Lung microvascular endothelial cell (primary cell): ENCODE results near the gene HNRNPL. TPM values are rescaled to one million over a fixed set of nuclear protein-coding genes. Genes with fewer than 3 reads are reported as not detected.
"Not testable (repeated sequence)": the region's sequence is repeated elsewhere in the genome, so short reads cannot be mapped to it uniquely, and the experiment has no call there.

Source experiments
- DNase-seq, 2 donors: peaks; one replicate each; pipeline versions ENCODE4 v3.0.0 to v3.0.0-alpha.2; 2010; ENCODE audit warnings: low read depth in 2 of 2
- total RNA-seq: library from RNA; depleted of rRNA; stranded (reverse); fragments of >200 nt; gene quantifications from 2 replicates; pipeline ENCODE4 v1.2.1, GENCODE V29; 2014

HNRNPL gene
- total RNA-seq, 1 donor from 2014 or later, result 204 TPM

DNA sequence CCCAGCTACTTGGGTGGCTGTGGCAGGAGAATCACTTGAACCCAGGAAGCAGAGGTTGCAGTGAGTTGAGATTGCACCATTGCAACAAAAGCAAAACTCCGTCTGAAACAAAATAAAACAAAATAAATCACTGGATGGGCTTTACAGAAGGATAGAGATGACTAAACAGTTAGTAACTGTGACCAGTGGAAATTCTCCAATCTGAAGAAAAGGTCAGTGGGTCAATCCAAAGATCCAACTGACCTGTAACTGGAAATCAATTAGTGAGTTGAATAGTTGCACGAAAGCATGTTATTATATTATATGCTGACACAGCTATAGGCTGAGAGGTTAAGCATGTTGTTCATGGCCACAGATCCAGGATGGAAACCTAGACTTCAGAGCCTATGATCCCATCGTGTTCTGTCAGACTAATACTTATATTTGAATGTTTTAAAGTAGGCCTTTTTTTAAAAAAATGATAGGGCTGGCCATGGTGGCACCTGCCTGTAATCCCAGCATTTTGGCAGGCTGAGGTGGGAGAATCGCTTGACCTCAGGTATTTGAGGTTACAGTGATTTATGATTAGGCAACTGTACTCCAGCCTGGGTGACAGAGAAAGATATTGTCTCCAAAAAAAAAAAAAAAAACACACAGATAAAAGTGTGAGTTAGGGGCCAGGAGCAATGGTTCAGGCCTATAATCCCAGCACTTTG lies 19.6 kb downstream of the HNRNPL start:
- peak in 1 of 2 donors; percentile 14 for DNase-seq

DNA sequence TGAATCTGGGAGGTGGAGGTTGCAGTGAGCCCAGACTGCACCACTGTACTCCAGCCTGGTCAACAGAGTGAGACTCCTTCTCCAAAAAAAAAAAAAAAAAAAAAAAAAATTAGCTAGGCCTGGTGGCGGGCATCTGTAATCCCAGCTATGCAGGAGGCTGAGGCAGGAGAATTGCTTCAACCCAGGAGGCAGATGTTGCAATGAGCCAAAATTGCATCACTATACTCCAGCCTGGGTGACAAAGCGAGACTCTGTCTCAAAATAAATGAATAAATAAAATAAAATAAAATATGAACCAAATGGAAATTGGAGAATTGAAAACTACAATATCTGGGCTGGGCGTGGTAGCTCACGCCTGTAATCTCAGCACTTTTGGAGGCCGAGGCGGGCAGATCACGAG lies 20.6 kb downstream of the HNRNPL start:
- DNase-seq, result not testable (repeated sequence)

GRCh38 chr19:38826856-38827551 lies 22.8 kb downstream of the HNRNPL start:
- DNase-seq, result no peak

- not testable (repeated sequence) for DNase-seq
Observed at GRCh38 chr19:38825936-38826335, 23.9 kb downstream of the HNRNPL start.

DNA sequence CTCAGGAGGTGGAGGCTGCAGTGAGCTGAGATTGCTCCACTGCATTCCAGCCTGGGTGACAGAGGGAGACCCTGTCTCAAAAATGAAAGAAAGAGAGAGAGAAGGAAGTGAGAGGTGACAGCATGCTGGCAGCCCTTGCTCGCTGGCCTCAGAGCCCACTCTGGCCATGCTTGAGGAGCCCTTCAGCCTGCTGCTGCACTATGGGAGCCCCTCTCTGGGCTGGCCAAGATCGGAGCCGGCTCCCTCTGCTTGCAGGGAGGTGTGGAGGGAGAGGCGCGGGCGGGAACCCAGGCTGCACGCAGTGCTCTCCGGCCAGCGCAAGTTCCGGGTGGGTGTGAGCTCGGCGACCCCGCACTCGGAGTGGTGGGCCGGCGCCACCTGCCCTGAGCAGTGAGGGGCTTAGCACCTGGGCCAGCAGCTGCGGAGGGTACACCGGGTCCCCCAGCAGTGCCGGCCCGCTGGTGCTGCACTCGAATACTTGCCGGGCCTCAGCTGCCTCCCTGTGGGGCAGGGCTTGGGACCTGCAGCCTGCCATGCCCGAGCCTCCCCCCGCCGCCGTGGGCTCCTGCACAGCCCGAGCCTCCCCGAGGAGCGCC lies 28.5 kb downstream of the HNRNPL start:
- DNase-seq, result not testable (repeated sequence)

GRCh38 chr19:38819231-38819920 lies 30.4 kb downstream of the HNRNPL start:
- DNase-seq, result no peak

- DNase-seq, result no peak
Observed at GRCh38 chr19:38817081-38817480, 32.7 kb downstream of the HNRNPL start.

GRCh38 chr19:38816131-38816750 lies 33.5 kb downstream of the HNRNPL start:
- DNase-seq, result no peak

- DNase-seq, result no peak
Observed at GRCh38 chr19:38815059-38816001, 34.5 kb downstream of the HNRNPL start.

DNA sequence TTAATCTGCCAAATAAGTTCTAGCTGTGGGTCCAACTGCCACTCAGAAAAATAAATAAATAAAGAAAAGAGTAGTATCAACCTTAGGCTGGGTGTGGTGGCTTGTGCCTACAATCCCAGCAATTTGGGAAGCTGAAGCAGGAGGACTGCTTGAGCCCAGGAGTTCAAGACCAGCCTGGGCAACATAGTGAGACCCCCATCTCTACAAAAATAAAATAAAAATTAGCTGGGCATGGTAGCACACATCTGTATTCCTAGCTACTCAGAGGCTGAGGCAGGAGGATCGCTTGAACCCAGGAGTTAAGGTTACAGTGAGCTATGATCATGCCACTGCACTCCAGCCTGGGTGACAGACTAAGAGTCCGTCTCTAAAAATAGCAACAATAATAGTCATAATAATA lies 35.9 kb downstream of the HNRNPL start:
- not testable (repeated sequence) for DNase-seq

DNA sequence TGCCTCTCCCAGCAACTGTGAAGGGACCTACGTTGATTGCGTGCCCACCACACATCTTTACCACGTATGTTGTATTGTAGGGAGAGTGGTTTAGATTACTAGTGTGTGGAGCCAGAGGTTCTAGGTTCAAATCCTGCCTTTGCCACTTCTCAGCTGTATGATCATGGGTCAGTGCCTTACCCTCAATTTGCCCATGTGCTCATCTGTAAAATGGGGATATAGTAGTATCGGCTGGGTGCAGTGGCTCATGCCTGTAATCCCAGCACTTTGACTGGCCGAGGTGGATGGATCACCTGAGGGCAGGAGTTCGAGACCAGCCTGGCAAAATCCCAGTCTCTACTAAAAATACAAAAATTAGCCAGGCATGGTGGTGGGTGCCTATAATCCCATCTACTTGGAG lies 36.5 kb downstream of the HNRNPL start:
- no peak for DNase-seq

DNA sequence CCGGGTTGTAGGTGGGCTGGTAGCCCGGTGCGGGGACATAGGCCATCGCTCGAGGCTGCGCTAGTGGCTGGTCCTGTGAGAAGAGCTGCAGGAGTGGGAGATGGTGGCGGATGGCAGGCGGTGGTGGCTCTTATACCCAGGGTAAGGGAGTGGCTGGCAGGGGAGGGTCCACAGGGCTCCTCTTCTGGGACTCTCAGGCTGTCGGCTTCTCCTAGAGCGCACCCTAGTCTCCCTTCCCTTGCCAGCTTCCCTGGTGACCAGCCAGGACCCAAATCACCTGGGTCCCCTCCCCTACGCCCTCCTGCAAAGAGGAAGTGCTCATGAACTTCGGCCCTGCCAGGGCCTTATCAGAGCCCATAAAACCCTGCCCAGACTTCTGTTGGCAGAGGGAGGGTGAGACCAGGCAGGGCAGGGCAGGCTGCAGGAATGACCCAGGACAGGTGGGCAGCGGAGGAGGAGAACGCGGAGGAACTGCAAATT lies 36.9 kb downstream of the HNRNPL start, which contains the start of gene LGALS4:
Gene LGALS4 (minus strand): TSS at position 105 of the 480 bp plus-strand sequence. CDS start 59 bp downstream, at position 46.
- DNase-seq, result no peak

DNA sequence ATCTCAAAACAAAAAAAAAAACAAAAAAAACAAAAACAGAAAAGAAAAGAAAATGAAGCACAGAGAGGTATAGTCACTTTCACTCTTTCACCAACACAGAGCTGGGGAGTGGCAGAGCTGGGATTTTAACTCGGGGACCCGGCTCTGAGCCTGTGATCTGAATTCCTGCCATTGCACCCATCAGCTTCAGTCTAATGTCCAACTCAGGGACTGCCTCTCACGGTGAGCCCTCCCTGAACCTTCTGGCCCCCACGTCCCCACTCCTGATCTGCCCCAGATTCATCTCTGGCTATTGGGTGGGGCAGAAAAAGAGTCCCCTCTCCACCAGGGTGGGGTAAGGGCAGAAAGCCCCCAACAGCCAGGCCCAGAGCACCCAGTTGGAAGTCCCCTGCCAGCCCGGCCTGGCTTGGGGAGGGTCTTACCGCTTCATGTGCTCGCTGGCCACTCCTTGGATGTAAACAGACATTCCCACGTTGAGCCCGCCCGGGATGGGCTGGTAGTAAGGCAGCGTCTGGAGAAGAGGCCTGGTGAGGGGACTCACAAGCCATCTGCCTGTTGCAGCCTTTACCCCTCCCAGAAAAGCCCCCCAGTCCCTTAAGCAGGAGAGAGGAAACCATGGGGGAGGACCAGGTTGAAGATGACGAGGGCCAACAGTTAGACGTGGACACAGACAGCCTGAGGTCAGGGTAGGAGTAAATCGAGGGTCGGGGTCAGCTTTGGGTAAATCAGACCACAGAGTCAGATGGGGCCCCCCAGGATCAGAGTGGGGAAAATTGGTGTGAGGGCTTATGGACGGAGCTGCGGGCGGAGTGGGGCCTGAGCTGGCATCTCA lies 37.6 kb downstream of the HNRNPL start:
- DNase-seq, result no peak

GRCh38 chr19:38809592-38810252 lies 40.1 kb downstream of the HNRNPL start:
- no peak for DNase-seq

- no peak for DNase-seq
Observed at GRCh38 chr19:38808741-38809140, 41.0 kb downstream of the HNRNPL start.

DNA sequence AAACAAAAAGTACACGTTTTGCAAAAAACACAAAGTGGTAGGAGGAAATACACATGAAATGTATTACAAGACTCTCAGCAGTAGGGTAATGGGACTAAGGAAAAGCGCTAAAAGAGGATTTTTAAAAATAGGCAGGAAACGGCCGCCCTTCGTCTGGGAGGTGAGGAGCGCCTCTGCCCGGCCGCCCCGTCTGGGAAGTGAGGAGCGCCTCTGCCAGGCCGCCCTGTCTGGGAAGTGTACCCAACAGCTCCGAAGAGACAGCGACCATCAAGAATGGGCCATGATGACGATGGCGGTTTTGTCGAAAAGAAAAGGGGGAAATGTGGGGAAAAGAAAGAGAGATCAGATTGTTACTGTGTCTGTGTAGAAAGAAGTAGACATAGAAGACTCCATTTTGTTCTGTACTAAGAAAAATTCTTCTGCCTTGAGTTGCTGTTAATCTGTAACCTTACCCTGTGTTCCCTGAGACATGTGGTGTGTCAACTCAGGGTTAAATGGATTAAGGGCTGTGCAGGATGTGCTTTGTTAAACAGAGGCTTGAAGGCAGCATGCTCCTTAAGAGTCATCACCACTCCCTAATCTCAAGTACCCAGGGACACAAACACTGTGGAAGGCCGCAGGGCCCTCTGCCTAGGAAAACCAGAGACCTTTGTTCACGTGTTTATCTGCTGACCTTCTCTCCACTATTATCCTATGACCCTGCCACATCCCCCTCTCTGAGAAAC lies 42.2 kb downstream of the HNRNPL start:
- DNase-seq, result not testable (repeated sequence)

- DNase-seq, result no peak
Observed at GRCh38 chr19:38806371-38806770, 43.4 kb downstream of the HNRNPL start.

GRCh38 chr19:38805180-38805579 lies 44.6 kb downstream of the HNRNPL start:
- peak; percentile 19 to 59 for DNase-seq
